IMR-90 (cell line): ENCODE data around the gene PACS1. TPM values are rescaled to one million over a fixed set of nuclear protein-coding genes. Genes with fewer than 3 reads are reported as not detected.

Experiments
- ATAC-seq: fragments of 200-7000 bp; cut with Tn5 transposase; 2 replicates; pipeline ENCODE4 v1.9.1; 2020; ENCODE audit warnings: low read depth, mild to moderate bottlenecking, moderate library complexity
- BruUV-seq: library from RNA; stranded (reverse); fragments of 400-500 nt; replicated peaks from 2 replicates; lab custom pipeline; 2021; lab: Mats Ljungman, UMichigan
- CTCF ChIA-PET: fragments of 300-600 bp; formaldehyde crosslinking; extraction: SDS; loops from one replicate; lab custom pipeline; 2021; ENCODE audit warnings: antibody characterized with exemption; lab: Yijun Ruan, JAX
- POLR2A ChIA-PET: fragments of 300-600 bp; sonication (Branson Sonifier 250); formaldehyde crosslinking; loops from one replicate; lab custom pipeline; 2022; ENCODE audit warnings: antibody characterized with exemption; ENCODE audit not compliant: unreplicated experiment; lab: Charles Lee
- DNase-seq: peaks from one replicate; pipeline ENCODE4 v3.0.0; 2013
- H2AFZ ChIP-seq: replicated peaks from 2 replicates; pipeline ENCODE3; 2013; ENCODE audit warnings: low read length, mild to moderate bottlenecking; ENCODE audit not compliant: poor library complexity
- H2AK5ac ChIP-seq: 2 replicates; pipeline ENCODE4 v1.6.1; 2013; ENCODE audit warnings: low read depth, low read length, inconsistent platforms
- H2AK9ac ChIP-seq: replicated peaks from 2 replicates; pipeline ENCODE3; 2013; ENCODE audit warnings: mild to moderate bottlenecking, low read depth, low read length, moderate library complexity; ENCODE audit not compliant: poor library complexity
- H2BK120ac ChIP-seq: 2 replicates; pipeline ENCODE4 v1.6.1; 2013; ENCODE audit warnings: low read depth, low read length, inconsistent platforms
- H2BK15ac ChIP-seq: 3 replicates; pipeline ENCODE4 v1.6.1; 2013; ENCODE audit warnings: low read depth, low read length, inconsistent platforms
- H2BK20ac ChIP-seq: 2 replicates; pipeline ENCODE4 v1.6.1; 2013; ENCODE audit warnings: low read depth, mild to moderate bottlenecking, inconsistent platforms, low read length, moderate library complexity
- H2BK5ac ChIP-seq: 2 replicates; pipeline ENCODE4 v1.6.1; 2013; ENCODE audit warnings: mild to moderate bottlenecking, low read depth, low read length, inconsistent platforms; ENCODE audit not compliant: poor library complexity, severe bottlenecking
- H3K14ac ChIP-seq: replicated peaks from 2 replicates; pipeline ENCODE4 v1.6.1; 2013; ENCODE audit warnings: low read depth, low read length, inconsistent platforms
- H3K18ac ChIP-seq: 2 replicates; pipeline ENCODE4 v1.6.1; 2013; ENCODE audit warnings: low read depth, low read length, control low read depth
- H3K23ac ChIP-seq: 2 replicates; pipeline ENCODE4 v1.6.1; 2013; ENCODE audit warnings: low read depth, low read length, inconsistent platforms
- H3K27ac ChIP-seq: 2 replicates; pipeline ENCODE4 v1.5.1; 2013; ENCODE audit warnings: mild to moderate bottlenecking, control low read depth, low read length; ENCODE audit not compliant: insufficient read depth
- H3K27me3 ChIP-seq: 2 replicates; pipeline ENCODE4 v1.6.1; 2013; ENCODE audit warnings: low read length; ENCODE audit not compliant: control insufficient read depth, insufficient read depth
- H3K36me3 ChIP-seq: 2 replicates; pipeline ENCODE4 v1.6.1; 2013; ENCODE audit warnings: low read length, mixed read lengths; ENCODE audit not compliant: control insufficient read depth, insufficient read depth
- H3K4ac ChIP-seq: 2 replicates; pipeline ENCODE4 v1.6.1; 2013; ENCODE audit warnings: low read depth, low read length, inconsistent platforms
- H3K4me1 ChIP-seq: 2 replicates; pipeline ENCODE4 v1.6.1; 2013; ENCODE audit warnings: low read length, mixed read lengths; ENCODE audit not compliant: control insufficient read depth, insufficient read depth
- H3K4me2 ChIP-seq: 2 replicates; pipeline ENCODE4 v1.6.1; 2013; ENCODE audit warnings: low read depth, mild to moderate bottlenecking, control low read depth, low read length, moderate library complexity
- H3K4me3 ChIP-seq: 2 replicates; pipeline ENCODE4 v1.5.1; 2013; ENCODE audit warnings: low read depth, mild to moderate bottlenecking, control low read depth, low read length, moderate library complexity; ENCODE audit not compliant: insufficient read depth
- H3K56ac ChIP-seq: 2 replicates; pipeline ENCODE4 v1.6.1; 2013; ENCODE audit warnings: low read length, inconsistent platforms; ENCODE audit not compliant: insufficient read depth; ENCODE audit errors: extremely low read depth
- H3K79me1 ChIP-seq, 2 experiments: 2 replicates each; pipeline ENCODE4 v1.6.1; 2013; ENCODE audit warnings: low read length in 2 of 2, inconsistent platforms in 1 of 2, low read depth in 1 of 2
- H3K9ac ChIP-seq: 2 replicates; pipeline ENCODE4 v1.6.1; 2013; ENCODE audit warnings: low read depth, low read length, control low read depth
- H3K9me1 ChIP-seq: 2 replicates; pipeline ENCODE4 v1.6.1; 2013; ENCODE audit warnings: low read length, inconsistent platforms; ENCODE audit not compliant: insufficient read depth
- H3K9me3 ChIP-seq: 2 replicates; pipeline ENCODE4 v1.6.1; 2013; ENCODE audit warnings: low read length; ENCODE audit not compliant: control insufficient read depth, insufficient read depth
- H4K20me1 ChIP-seq: 2 replicates; pipeline ENCODE4 v1.6.1; 2013; ENCODE audit warnings: low read length, inconsistent platforms; ENCODE audit not compliant: insufficient read depth
- H4K5ac ChIP-seq: 2 replicates; pipeline ENCODE4 v1.6.1; 2013; ENCODE audit warnings: mild to moderate bottlenecking, low read depth, low read length, control low read depth
- H4K8ac ChIP-seq, 2 experiments: 2 replicates each; pipeline ENCODE4 v1.6.1; 2013; ENCODE audit warnings: low read depth in 2 of 2, low read length in 2 of 2, control low read depth in 1 of 2, inconsistent platforms in 1 of 2
- H4K91ac ChIP-seq: 2 replicates; pipeline ENCODE4 v1.6.1; 2013; ENCODE audit warnings: low read depth, low read length, inconsistent platforms; ENCODE audit not compliant: insufficient read depth
- FOS ChIP-seq: fragments of 150-350 bp; IDR thresholded peaks from 2 replicates; pipeline ENCODE4 v1.6.1; 2016; ENCODE audit warnings: low read depth, low read length
- MAZ ChIP-seq: IDR thresholded peaks from 2 replicates; pipeline ENCODE4 v1.6.1; 2012; ENCODE audit warnings: low read depth, mild to moderate bottlenecking, low read length, improper control_type of control experiment, moderate library complexity, borderline replicate concordance
- SMC3 ChIP-seq: fragments of 150-350 bp; IDR thresholded peaks from 2 replicates; pipeline ENCODE4 v1.6.1; 2016; ENCODE audit warnings: low read depth, mild to moderate bottlenecking, antibody characterized with exemption, low read length, moderate library complexity
- WGBS, 2 experiments: methylation state at CpG; one replicate each; pipeline versions ENCODE4 v1.1.5 to v1.1.7; 2013; ENCODE audit warnings: missing lambda C conversion rate in 2 of 2; ENCODE audit not compliant: insufficient read length in 1 of 2; ENCODE audit errors: extremely low coverage in 2 of 2; 5-methylcytosine and 5-hydroxymethylcytosine counted together
- dilution Hi-C: fragments of 300-500 bp; cut with HindIII; formaldehyde crosslinking; loops from one replicate; pipeline ENCODE4 v1.14.3; 2018; ENCODE audit warnings: low sequenced_read_pairs; ENCODE audit not compliant: unreplicated experiment
- in situ Hi-C: fragments of 300-500 bp; cut with MboI; formaldehyde crosslinking; loops from 3 replicates; pipeline ENCODE4 v1.14.3; 2019; ENCODE audit warnings: low sequenced_read_pairs, inconsistent platforms, mixed read lengths
- intact Hi-C: fragments of 100-400 bp; cut with micrococcal nuclease; formaldehyde crosslinking; loops from 2 replicates; pipeline ENCODE4 v1.10.0; 2022
- polyA plus RNA-seq, 3 experiments: library from polyadenylated mRNA; depleted of rRNA; stranded (reverse); fragments of >200 nt; gene quantifications; 2 replicates each; pipeline ENCODE4 v1.2.3, GENCODE V29; 2012; ENCODE audit warnings: low replicate concordance in 1 of 3
- total RNA-seq: library from RNA; depleted of rRNA; stranded (reverse); fragments of >200 nt; gene quantifications from 2 replicates; pipeline ENCODE4 v1.2.3, GENCODE V29; 2012
- TF ChIP-seq, protein P1 (sequence below): fragments of 150-350 bp; IDR thresholded peaks from 2 replicates; pipeline ENCODE4 v1.6.1; 2016; ENCODE audit warnings: low read depth, mild to moderate bottlenecking, low read length, moderate library complexity, borderline replicate concordance
- TF ChIP-seq, protein P2 (sequence below): conservative IDR thresholded peaks from 2 replicates; pipeline ENCODE4 v1.5.1; 2012; ENCODE audit warnings: mild to moderate bottlenecking, low read depth, low read length, improper control_type of control experiment

Gene PACS1
- total and polyA plus RNA-seq, 2 of the 4 experiments (the other 2 are of a cell fraction), result 7.3 to 32.0 TPM

- Histone ChIP-seq H3K4me2 (no peak overlapping the region), H2BK5ac (peak overlapping the region; percentile 71), H2AK5ac (peak overlapping the region; percentile 94), H2BK120ac (peak overlapping the region; percentile 73), H4K5ac (peak overlapping the region; percentile 79; the same call in 1 of the 2 replicates), H3K9me3 (no peaks in the 10 kb centered on the region), H2AFZ (peak overlapping the region; percentile 79), H3K36me3 (no peaks in the 10 kb centered on the region), H3K56ac (no peak overlapping the region), H3K4ac (peak overlapping the region; percentile 85), H3K9ac (no peak overlapping the region), H2AK9ac (peak overlapping the region; percentile 92), H3K14ac (0 out of 2 replicates have a peak overlapping the region, but pooled peaks have one; percentile 46), H3K27ac (peak overlapping the region; percentile 10; the same call in 1 of the 2 replicates), H3K4me1 (peaks cover 10% of the 10 kb centered on the region), H4K8ac (peak overlapping the region; percentile 78 to 81), H3K18ac (no peak overlapping the region), H3K79me1 (peaks cover 0 to 4% of the 10 kb centered on the region in 2 experiments; a peak in 1 of 4 replicates), H3K9me1 (peaks cover 11% of the 10 kb centered on the region), H4K20me1 (no peaks in the 10 kb centered on the region; the same call in 1 of the 2 replicates), H2BK20ac (peak overlapping the region; percentile 70), H2BK15ac (peak overlapping the region; percentile 88; the same call in 1 of the 3 replicates), H3K4me3 (no peak overlapping the region), H3K27me3 (no peaks in the 10 kb centered on the region; the same call in 1 of the 2 replicates), H4K91ac (peak overlapping the region; percentile 73), H3K23ac (no peak overlapping the region; the same call in 1 of the 2 replicates)
- dilution Hi-C loops (no loop called here), intact Hi-C loops (no loop called here), in situ Hi-C loops (no loop called here)
- TF ChIP-seq, protein P1, sequence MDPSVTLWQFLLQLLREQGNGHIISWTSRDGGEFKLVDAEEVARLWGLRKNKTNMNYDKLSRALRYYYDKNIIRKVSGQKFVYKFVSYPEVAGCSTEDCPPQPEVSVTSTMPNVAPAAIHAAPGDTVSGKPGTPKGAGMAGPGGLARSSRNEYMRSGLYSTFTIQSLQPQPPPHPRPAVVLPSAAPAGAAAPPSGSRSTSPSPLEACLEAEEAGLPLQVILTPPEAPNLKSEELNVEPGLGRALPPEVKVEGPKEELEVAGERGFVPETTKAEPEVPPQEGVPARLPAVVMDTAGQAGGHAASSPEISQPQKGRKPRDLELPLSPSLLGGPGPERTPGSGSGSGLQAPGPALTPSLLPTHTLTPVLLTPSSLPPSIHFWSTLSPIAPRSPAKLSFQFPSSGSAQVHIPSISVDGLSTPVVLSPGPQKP, result no peak
- TF ChIP-seq, protein P2, sequence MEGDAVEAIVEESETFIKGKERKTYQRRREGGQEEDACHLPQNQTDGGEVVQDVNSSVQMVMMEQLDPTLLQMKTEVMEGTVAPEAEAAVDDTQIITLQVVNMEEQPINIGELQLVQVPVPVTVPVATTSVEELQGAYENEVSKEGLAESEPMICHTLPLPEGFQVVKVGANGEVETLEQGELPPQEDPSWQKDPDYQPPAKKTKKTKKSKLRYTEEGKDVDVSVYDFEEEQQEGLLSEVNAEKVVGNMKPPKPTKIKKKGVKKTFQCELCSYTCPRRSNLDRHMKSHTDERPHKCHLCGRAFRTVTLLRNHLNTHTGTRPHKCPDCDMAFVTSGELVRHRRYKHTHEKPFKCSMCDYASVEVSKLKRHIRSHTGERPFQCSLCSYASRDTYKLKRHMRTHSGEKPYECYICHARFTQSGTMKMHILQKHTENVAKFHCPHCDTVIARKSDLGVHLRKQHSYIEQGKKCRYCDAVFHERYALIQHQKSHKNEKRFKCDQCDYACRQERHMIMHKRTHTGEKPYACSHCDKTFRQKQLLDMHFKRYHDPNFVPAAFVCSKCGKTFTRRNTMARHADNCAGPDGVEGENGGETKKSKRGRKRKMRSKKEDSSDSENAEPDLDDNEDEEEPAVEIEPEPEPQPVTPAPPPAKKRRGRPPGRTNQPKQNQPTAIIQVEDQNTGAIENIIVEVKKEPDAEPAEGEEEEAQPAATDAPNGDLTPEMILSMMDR, result no peak
- TF ChIP-seq MAZ (peak; percentile 77; the same call in 1 of the 2 replicates), SMC3 (no peak), FOS (peak; percentile 72)
- ATAC-seq (peak; percentile 80), DNase-seq (peak; percentile 79)
- WGBS, 2 experiments, result no CpG with 5 or more reads among the region's 25 CpGs
- BruUV-seq, result no TSS peak
- ChIA-PET CTCF (no interaction called here), POLR2A (interaction anchor here (0.7 kb wide), 1 partner anchor 15 kb away, joined by 4 read pairs; no protein-coding TSS in a partner anchor)
Measured at GRCh38 chr11:66020618-66021357, 49.3 kb upstream of the PACS1 start.
